Glutamatergic neuron (in vitro differentiated cells): ENCODE measurements around the gene ATRN. TPM values are rescaled to one million over a fixed set of nuclear protein-coding genes. Genes with fewer than 3 reads are reported as not detected.
"Not testable (repeated sequence)": the region's sequence is repeated elsewhere in the genome, so short reads cannot be mapped to it uniquely, and the experiment has no call there.

Experiments
- DNase-seq: peaks from one replicate; pipeline ENCODE4 v3.0.0; 2022
- H3K27ac Mint-ChIP-seq: one replicate; pipeline ENCODE4 v1.8.0; 2020; ENCODE audit warnings: mild to moderate bottlenecking, mixed read lengths, inconsistent platforms; ENCODE audit not compliant: unreplicated experiment
- H3K27me3 Mint-ChIP-seq: one replicate; pipeline ENCODE4 v1.8.0; 2020; ENCODE audit warnings: mild to moderate bottlenecking, moderate library complexity, mixed read lengths, inconsistent platforms; ENCODE audit not compliant: unreplicated experiment
- H3K36me3 Mint-ChIP-seq: one replicate; pipeline ENCODE4 v1.8.0; 2020; ENCODE audit warnings: mild to moderate bottlenecking, mixed read lengths, inconsistent platforms; ENCODE audit not compliant: unreplicated experiment
- H3K4me1 Mint-ChIP-seq: one replicate; pipeline ENCODE4 v1.8.0; 2020; ENCODE audit warnings: mild to moderate bottlenecking, low read depth, mixed read lengths, inconsistent platforms; ENCODE audit not compliant: unreplicated experiment
- H3K4me3 Mint-ChIP-seq: one replicate; pipeline ENCODE4 v1.8.0; 2020; ENCODE audit warnings: mild to moderate bottlenecking, mixed read lengths, inconsistent platforms; ENCODE audit not compliant: unreplicated experiment
- H3K9me3 Mint-ChIP-seq: one replicate; pipeline ENCODE4 v1.8.0; 2020; ENCODE audit warnings: mild to moderate bottlenecking, moderate library complexity, mixed read lengths, inconsistent platforms; ENCODE audit not compliant: unreplicated experiment
- CTCF ChIP-seq: fragments of 200-600 bp; sonication (generic); IDR thresholded peaks from one replicate; pipeline ENCODE4 v1.5.0; 2021; ENCODE audit not compliant: partially characterized antibody, unreplicated experiment
- total RNA-seq: library from RNA; stranded (reverse); fragmentation: NEBNext Ultra II Directional; extraction: Animal tissue kit (Norgen Biotek cat#: 25700); gene quantifications from one replicate; pipeline ENCODE4 v1.2.1, GENCODE V29; 2021; ENCODE audit not compliant: unreplicated experiment

The ATRN gene
- total RNA-seq, 1 donor from 2014 or later = 31.1 TPM

- no peaks in the 10 kb centered on the region for H3K36me3 Mint-ChIP-seq
- H3K4me3 Mint-ChIP-seq = peak overlapping the region; percentile 14
- H3K9me3 Mint-ChIP-seq = peaks cover 2% of the 10 kb centered on the region
- no peak overlapping the region for H3K27ac Mint-ChIP-seq
- no peak for DNase-seq
- H3K4me1 Mint-ChIP-seq = peaks cover 13% of the 10 kb centered on the region
- H3K27me3 Mint-ChIP-seq = peaks cover 10% of the 10 kb centered on the region
- TF ChIP-seq CTCF = no peak
These were observed 2.5 kb downstream of the ATRN start for GRCh38 chr20:3473324-3473723.

- Mint-ChIP-seq H3K9me3 (peaks cover 2% of the 10 kb centered on the region), H3K27me3 (peaks cover 9% of the 10 kb centered on the region), H3K4me1 (peaks cover 13% of the 10 kb centered on the region), H3K27ac (no peak overlapping the region), H3K4me3 (no peak overlapping the region), H3K36me3 (no peaks in the 10 kb centered on the region)
- TF ChIP-seq CTCF = no peak
- DNase-seq = no peak
These were observed 3.1 kb downstream of the ATRN start for GRCh38 chr20:3473944-3474343.

- not testable (repeated sequence) for H3K4me3 Mint-ChIP-seq, DNase-seq, H3K27ac Mint-ChIP-seq, H3K9me3 Mint-ChIP-seq, H3K36me3 Mint-ChIP-seq, H3K4me1 Mint-ChIP-seq, H3K27me3 Mint-ChIP-seq
These were observed 6.4 kb downstream of the ATRN start for GRCh38 chr20:3477003-3477860.

- TF ChIP-seq CTCF = no peak
- Mint-ChIP-seq H3K27ac (no peak overlapping the region), H3K36me3 (no peaks in the 10 kb centered on the region), H3K9me3 (no peaks in the 10 kb centered on the region), H3K27me3 (peaks cover 1% of the 10 kb centered on the region), H3K4me3 (no peak overlapping the region), H3K4me1 (no peaks in the 10 kb centered on the region)
- no peak for DNase-seq
These were observed 7.2 kb downstream of the ATRN start for GRCh38 chr20:3477861-3478544.

GRCh38 chr20:3479025-3479424 is 8.2 kb downstream of the ATRN start:
- Mint-ChIP-seq H3K4me3 (no peak overlapping the region), H3K4me1 (no peaks in the 10 kb centered on the region), H3K27ac (no peak overlapping the region), H3K9me3 (no peaks in the 10 kb centered on the region), H3K27me3 (peaks cover 1% of the 10 kb centered on the region), H3K36me3 (no peaks in the 10 kb centered on the region)
- DNase-seq = no peak
- TF ChIP-seq CTCF = no peak
